Activated CD4-positive, alpha-beta T cell treated with anti-CD3 and anti-CD28 coated beads, Interleukin-2, Interleukin-4, amounts not matched to agents 100 ng/mL and 50 ng/mL, durations not matched to agents 16 hours and 8 hours (primary cell): Measurements from ENCODE around the gene KLF16.
"Not testable (repeated sequence)": the region's sequence is repeated elsewhere in the genome, so short reads cannot be mapped to it uniquely, and the experiment has no call there.

Source experiments
- DNase-seq: peaks from one replicate; pipeline ENCODE4 v3.0.0-alpha.2; 2020; ENCODE audit warnings: low spot score

The KLF16 gene

GRCh38 chr19:1884291-1884718, 20.9 kb upstream of the KLF16 start:
- DNase-seq: no peak

- DNase-seq: no peak
Observed at GRCh38 chr19:1883784-1884183, 20.4 kb upstream of the KLF16 start.

- DNase-seq: no peak
Observed at GRCh38 chr19:1882786-1883692, 19.7 kb upstream of the KLF16 start.

- DNase-seq: peak; percentile 85
Observed at GRCh38 chr19:1882089-1882785, 18.9 kb upstream of the KLF16 start.

- not testable (repeated sequence) for DNase-seq
Observed at GRCh38 chr19:1881393-1882088, 18.2 kb upstream of the KLF16 start.

- no peak for DNase-seq
Observed at GRCh38 chr19:1880611-1881392, 17.4 kb upstream of the KLF16 start.

GRCh38 chr19:1879982-1880381, 16.6 kb upstream of the KLF16 start:
- DNase-seq: not testable (repeated sequence)

GRCh38 chr19:1878583-1878982, 15.2 kb upstream of the KLF16 start:
- not testable (repeated sequence) for DNase-seq

- DNase-seq: not testable (repeated sequence)
Observed at GRCh38 chr19:1877280-1877660, 13.9 kb upstream of the KLF16 start.

- not testable (repeated sequence) for DNase-seq
Observed at GRCh38 chr19:1876496-1877279, 13.3 kb upstream of the KLF16 start.

- peak; percentile 91 for DNase-seq
Observed at GRCh38 chr19:1875646-1876495, 12.5 kb upstream of the KLF16 start.

- not testable (repeated sequence) for DNase-seq
Observed at GRCh38 chr19:1875265-1875645, 11.9 kb upstream of the KLF16 start.

GRCh38 chr19:1874554-1875185, 11.3 kb upstream of the KLF16 start:
- DNase-seq: no peak

GRCh38 chr19:1873524-1874473, 10.4 kb upstream of the KLF16 start:
- DNase-seq: no peak

GRCh38 chr19:1872807-1873523, 9.6 kb upstream of the KLF16 start:
- no peak for DNase-seq

- no peak for DNase-seq
Observed at GRCh38 chr19:1871630-1872029, 8.3 kb upstream of the KLF16 start.

- no peak for DNase-seq
Observed at GRCh38 chr19:1871140-1871597, 7.8 kb upstream of the KLF16 start.

GRCh38 chr19:1868971-1869370, 5.6 kb upstream of the KLF16 start:
- no peak for DNase-seq
